ENCODE results near the gene TBC1D9.

The TBC1D9 gene

DNA sequence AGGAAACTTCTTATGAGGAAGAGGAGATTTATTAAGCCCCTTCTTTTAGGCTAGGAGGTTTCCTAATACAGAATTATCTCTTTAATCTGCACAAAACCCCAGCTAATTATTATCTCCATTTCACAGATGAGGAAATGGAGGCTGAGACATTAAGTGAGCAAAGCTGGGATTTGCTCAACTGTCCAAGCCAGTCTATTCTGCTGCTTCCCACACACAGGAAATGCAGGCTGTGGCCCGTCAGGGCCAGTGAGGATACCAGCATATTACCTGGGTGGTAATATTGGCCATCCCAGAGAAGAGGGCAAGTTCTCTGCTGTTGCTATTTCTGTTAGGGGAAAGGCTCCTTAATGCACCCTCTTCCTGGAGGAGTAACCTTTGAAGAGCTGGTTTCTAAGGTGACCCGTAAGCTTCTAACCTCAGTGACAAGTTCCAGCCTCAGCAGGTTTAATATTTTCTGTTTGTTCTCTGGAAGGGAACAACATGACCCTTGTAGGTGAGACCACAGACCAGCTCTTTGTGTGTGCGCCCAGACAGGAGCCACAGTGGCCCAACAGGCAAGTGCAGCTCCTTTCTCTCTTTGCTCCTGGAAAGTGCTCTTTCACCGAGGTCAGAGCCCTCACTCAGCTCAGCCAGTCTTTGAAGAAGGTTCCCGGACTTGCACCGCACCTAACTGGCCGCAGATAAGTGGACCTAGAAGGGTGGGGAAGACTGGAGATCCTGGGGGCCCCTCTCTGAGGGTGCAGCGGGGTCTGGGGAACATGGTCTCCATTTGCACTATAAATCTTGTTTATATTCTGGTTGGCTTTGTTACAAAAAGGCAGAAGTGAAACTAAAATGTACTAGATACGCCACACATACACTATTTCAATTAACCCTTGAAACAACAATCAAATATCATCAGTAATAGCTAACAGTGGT lies 35.5 kb downstream of the TBC1D9 start:
- no peak for DNase-seq (ENCODE audit: low spot score)

DNA sequence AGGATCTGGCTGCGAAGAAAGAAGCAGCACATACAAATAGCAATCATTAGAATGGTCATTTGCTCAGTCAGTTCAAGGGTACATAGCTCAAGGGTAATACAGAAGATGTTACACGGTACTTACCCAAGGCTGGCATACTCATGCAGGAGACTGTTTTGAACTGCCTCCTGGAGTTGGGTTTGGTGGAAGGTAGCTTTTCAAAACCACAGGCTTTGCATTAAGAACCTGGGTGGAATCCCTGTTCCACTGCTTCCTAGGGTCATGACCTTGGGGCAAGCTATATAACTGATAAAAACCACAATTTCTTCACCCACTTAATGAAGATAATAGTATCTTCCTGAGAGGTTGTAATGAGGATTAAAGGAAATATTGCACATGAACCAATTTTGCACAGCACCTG lies 36.5 kb downstream of the TBC1D9 start:
- DNase-seq (ENCODE audit: low spot score) = no peak

DNA sequence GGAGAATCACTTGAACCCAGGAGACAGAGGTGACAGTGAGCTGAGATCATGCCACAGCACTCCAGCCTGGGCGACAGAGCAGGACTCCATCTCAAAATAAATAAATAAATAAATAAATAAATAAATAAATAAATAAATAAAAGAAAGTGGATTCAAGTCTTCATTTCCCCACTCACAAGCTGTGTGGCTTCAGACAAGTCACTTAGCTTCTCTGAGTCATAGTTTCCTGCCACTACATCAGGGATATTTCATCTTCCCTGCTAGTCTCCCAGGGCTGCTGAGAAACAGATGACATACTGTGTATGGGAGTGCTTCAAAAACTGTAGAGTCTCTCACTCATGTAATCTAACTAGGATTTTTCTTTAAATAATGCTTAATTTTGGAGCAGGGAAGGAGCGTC lies 37.2 kb downstream of the TBC1D9 start:
- DNase-seq (ENCODE audit: low spot score) = no peak

DNA sequence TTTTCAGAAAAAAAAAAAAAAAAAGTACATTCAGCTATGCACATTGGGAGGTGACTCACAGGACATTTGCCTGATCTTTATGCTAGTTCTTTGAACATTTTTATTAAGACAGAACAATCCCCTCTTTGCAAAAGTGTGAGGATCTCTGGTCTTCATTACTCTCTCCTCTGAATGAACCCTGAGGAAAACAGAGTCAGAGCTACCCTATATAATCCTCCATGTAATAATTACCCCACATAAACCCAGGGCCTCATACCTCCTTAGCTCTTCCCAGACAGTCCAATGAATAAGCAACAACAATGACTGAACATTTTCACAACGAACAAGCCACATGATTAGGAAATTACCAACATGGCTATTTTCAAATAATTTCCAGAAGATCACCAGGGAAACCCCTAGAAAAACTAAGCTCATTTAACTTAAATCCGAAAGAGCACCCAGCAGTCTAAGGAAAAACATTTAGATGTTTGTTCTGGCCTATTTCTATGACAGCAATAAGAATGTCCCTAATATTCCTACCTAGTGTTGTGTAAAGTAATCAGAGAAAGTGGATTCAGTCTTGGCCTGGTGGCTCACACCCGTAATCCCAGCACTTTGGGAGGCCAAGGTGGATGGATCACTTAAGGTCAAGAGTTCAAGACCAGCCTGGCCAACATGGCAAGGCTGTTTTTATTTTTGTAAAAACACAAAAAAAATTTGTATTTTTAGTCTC lies 37.8 kb downstream of the TBC1D9 start:
- no peak for DNase-seq (ENCODE audit: low spot score)

DNA sequence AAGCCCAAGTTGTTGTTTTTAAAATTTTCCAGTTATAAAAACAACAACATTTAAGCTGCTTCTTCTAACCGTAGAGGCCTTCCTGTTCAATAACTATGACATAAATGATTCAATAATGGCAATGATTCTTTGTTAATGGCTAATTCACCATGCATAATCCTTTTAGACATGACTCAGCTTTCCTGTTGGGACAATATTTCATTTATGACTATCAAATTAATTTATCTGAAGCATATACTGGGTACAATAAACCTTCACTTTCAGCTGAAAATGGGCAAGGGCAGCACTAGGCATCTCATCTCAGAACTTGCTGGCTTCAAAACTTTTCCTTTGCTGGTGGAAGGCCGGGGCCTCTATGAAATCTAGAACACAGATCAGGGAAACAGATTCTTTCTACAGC lies 38.9 kb downstream of the TBC1D9 start:
- DNase-seq (ENCODE audit: low spot score) = no peak

DNA sequence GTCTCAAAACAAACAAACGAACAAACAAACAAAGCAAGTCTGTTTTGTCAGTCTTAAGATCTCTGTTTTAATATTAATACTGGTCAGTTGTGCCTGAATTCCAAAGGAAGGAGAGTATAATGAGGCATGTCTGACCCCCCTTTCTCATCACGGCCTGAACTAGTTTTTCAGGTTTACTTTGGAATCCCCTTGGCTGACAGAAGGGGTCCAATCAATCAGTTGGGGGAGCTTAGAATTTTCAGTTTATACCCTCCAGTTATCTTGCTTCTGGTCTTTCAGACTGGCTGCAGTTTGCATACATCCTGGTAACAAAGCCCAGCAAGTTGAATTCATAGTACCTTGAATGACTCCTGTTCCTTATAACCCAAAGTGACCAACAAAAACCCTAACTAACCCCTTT lies 41.1 kb downstream of the TBC1D9 start:
- no peak for DNase-seq (ENCODE audit: low spot score)

DNA sequence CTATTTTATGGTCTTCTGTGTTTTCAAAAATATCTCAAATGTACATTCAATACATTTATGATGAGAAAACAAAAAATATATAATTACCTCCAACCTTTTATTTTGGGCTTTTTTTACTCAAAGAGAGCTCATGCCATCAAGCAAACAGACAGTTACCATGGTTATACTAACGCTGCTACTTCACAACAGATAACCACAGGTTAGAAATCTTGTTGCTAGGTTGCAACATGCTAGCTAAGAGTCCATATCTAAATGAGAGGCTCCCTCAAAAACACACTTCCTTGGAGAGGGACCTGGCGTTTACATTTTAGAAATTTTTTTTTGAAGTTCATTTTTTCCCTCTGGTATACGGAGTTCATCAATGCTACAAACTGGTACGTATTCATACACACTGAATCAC lies 44.3 kb downstream of the TBC1D9 start:
- DNase-seq (ENCODE audit: low spot score) = no peak

DNA sequence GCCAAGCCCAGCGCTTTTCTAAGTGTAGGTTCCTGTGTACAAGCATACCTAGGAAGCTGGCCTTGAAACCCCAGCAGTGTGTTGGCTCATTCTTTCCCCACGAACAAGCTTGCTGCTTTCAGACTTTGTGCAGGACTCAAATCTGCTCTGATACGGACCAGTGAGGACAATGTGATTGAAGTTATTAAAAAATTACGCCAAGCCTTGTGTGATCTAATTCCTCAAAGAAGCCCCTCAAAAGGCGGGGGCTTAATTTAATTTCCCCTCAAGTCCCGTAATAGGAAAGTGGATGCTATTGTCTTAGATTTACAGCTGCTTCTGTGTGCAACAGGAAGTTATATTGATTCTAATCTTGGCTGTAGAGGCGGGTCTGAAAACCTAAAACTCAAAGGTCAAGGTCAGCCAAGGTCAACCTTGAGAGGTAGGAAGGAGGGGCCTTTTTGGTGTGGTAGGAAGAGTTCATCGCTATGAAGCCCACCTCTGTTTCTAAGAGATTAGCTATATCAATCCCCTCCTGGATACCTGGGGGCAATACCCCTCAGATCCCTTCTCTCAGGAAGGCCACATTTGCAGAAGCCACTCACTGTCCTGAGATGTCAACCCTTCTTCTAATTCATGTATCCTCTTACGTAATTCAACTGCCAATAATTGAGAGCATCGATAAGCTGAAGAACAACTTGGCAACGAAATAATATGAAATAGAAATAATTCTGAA lies 45.1 kb downstream of the TBC1D9 start:
- DNase-seq (ENCODE audit: low spot score) = no peak

DNA sequence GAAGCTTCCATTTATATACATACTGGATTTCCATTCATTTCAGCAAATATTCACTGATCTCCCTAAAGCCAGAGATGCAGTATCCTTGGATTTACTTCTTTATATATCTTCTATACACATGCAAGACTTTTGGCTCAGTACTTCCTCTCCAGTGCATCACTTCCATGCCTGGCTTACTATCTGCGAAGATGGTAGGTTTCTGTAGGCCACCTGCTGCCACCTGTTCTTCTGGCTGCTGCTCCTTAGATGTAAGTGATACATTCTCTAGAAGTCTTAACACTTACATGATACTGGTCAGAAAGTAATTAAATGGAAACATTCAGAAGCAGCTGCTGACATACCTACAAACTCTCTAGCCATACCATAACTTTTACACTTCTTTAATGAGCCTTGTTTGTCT lies 48.9 kb downstream of the TBC1D9 start:
- DNase-seq (ENCODE audit: low spot score) = no peak

DNA sequence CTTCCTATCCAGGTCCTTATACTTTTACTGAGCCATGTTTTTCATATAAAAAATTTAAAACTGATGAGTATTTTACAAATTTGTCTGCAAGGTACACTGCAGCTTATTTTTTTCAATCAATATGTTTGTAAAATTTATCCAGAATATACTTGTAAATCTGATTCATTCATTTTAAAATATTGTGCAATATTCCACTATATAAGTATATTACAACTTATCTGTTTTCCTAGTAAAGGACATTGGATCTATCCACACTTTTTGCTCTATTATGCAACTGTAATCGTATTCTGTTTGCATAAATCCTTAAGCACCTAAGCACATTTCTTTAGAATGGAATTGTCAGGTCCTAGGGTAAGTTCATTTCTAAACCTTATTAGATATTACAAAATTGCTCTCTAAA lies 49.5 kb downstream of the TBC1D9 start:
- DNase-seq (ENCODE audit: low spot score) = no peak

DNA sequence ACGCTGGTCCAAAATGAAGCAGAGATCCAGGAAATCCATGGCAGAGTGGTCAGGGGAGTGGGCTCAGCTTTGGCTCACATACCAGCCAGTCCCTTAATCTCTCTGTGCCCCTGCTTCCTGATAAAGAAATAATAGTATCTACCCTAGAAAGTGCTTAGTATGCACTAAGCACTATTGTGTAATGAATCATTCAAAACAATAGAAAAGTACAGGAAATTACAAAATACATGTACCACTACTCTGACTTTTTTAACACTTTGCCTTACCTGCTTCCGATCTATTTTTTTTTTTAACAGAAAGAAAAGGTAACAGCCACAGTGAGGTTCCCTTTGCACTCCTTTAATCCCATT lies 49.9 kb downstream of the TBC1D9 start:
- DNase-seq (ENCODE audit: low spot score) = no peak

DNA sequence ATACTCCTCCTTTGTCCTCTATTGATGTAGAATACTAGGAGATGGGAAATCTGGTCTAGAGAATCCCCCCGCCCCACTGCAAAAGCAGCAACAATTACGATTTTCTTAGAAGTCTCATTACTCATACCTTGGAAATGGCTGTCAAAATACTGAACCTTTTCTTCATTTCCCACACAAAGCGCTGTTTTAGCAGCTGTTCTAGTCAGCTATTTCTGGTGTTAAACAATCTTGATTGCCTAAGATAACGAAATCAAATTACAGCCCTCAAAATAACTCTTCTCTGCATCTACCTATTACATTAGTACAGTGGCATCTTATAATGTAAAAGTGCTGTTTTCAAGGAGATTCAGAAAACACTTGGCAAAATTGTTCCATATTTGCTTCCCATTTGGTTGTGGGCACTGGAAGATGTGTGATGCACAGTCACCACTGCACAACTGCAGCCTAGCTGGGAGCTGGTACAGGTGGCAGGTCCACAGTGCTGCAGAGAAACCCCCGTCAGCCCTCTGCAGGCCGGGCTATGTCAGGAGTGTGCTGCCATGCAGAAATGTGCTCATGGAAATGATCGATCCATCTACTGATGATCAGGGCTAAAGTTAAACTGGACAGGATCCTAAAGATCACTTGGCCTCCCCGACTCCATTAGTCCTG lies 50.4 kb downstream of the TBC1D9 start:
- DNase-seq (ENCODE audit: low spot score) = no peak

DNA sequence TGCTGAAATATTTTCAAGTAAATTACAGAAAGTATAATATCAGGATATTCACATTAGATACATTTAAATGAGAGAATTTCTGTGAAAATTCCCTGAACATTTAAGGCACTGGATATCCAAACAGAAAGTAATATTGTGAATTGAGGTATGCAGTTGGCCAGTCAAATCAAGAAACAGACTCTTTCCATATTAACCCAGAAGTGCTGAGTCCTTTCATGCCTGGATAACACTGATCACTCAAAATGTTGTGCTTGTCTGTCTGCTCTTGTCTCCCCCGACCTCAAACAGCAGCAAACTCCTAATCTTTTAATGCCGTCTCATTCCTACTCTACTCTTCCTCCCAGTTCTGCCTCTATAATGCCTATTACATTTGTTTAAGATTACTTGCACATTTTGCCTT lies 51.2 kb downstream of the TBC1D9 start:
- DNase-seq (ENCODE audit: low spot score) = no peak

DNA sequence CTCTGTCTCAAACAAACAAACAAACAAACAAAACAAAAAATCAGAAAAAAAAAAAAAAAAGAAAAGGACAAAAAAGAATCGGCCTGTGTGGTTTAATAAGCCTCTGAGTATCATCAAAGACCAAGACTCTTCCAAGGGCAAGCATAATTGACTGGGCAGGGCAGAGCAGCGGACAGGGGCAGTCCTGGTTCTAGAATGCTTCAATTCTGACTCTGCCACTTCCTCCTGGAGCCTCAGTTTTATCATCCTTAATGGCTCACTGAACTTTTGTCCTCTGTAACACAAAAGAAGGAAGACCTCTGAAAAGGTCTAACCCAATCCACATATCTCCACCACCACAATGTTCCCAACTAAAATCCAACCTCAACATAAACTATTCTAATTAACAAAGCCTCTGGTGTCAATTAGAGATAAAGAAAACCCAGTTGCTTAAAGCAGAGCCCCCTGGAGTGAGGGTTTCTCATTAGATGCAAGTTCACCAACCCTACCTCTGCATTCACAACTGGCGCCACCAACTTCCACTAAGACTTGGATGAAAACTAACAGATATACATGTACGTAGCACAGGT lies 51.7 kb downstream of the TBC1D9 start:
- DNase-seq (ENCODE audit: low spot score) = no peak

DNA sequence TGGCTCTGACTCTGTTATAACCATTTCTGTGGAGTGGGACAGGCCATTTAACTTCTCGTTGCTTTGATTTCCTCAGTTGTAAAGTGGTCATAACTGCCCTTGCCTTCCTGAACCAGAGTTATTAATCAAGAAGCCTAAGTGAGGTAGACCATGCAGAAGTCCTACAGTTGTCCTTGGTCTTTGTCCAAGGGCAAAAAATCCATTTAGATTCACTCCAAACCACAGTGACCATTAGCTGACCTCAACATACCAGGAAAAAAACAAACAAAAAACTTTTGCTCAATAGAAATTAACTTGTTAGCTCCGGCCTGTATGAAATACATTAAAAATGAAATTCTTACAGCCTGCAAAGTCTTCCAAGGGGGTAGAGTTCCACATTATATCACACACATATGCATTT lies 52.7 kb downstream of the TBC1D9 start:
- no peak for DNase-seq (ENCODE audit: low spot score)

DNA sequence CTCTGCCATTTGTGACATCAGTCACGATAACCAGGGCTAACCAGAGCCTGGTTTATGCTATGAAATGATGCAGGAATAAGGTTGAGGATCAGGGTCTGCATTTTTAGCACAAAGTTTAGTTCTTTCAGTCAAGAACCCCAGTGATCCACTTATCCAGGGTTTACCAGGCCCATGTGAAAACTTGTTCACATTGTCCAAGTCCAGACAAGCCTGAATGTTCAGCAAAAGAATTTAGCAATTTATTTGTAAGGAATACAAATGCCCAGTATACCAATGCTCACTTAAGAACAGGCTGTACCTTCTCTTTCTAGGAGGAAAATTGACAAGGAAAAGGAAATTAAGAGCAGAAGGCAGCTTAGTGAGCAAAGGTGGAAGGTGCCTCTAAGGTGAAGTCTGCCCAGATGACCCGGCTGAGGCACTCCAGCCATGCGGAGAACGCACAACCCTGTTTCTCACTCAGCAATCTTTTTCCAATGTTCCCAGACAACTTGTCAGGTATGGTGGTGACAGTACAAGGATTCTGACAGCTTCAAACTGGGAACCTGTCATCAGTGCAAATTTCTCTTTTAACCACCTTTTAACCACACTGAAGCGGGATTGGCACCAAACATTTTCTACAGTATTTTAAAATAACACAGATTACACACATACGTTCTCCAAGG lies 54.0 kb downstream of the TBC1D9 start:
- DNase-seq (ENCODE audit: low spot score) = no peak

DNA sequence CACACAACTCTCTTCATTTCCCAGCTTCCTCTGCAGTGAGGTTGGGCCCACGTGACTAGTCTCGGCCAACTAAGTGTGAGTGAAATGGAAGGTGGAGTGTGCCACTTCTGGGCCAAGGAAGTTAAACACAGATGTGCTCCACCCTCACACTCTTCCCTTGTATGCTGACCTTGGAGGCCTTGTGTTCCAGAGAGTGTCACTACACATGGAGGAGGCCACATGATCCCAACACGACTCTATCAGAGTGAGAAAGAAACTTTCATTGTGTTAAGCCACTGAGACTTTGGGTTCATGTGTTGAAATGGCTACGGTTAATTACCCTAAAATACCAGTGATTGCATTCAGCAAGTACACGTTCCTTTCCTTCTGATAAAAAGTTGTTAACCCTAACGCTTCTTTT lies 55.1 kb downstream of the TBC1D9 start:
- no peak for DNase-seq (ENCODE audit: low spot score)

DNA sequence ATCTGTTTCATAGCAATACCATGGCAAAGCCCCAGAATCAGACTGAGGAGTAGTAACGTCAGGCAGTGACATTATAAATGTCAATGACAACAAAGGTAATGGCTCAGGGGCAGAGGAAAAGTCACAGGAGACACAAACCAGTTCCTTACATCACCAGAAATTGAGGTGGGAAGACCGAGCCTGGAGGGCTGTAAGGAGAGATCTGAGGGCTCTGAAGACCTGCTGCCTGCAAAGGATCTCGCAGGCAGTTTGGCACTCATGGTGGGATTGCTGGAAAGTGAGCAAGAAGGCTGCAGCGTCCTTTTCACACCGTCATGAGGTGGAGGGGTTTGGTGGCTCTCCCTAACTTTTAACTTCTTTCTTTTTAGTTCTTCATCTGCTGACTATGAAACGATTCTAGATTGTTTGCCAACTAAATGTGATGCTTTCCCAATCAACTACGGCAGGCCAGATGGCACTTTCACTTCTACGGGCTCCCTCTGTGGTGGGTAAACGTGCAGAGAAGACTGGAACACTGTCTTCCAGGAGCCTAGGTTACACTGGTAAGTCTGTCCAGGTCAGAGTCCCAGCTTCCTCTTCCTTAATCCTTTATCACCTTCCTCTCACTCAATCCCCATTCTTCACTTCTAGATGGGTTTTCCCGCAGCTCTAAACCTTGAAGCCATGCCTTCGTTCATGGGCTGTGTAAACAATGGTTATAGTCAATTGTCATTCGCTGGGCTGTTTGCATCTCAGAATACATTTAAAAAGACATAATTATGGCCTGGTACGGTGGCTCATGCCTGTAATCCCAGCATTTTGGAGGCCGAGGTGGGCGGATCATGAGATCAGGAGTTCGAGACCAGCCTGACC lies 58.2 kb downstream of the TBC1D9 start:
- no peak for DNase-seq (ENCODE audit: low spot score)

DNA sequence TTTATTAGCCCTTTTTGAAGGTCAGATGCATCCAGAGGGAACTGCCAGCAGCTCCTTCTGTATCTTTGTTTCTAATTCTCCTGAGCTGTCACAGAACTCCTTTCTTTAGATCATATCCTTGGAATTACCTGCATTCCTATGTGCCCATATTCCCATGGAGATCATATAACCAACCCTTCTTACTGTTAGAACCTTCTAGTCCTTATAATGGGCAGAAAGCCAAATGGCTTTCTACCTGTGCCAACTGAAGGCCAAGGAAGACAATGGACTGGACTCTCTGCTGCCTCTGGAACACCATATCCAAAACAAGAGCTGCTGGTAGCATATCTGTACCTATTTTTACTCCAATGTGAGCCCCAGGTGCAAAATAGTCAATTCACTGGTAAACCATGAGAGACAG lies 60.7 kb downstream of the TBC1D9 start:
- DNase-seq (ENCODE audit: low spot score) = no peak

DNA sequence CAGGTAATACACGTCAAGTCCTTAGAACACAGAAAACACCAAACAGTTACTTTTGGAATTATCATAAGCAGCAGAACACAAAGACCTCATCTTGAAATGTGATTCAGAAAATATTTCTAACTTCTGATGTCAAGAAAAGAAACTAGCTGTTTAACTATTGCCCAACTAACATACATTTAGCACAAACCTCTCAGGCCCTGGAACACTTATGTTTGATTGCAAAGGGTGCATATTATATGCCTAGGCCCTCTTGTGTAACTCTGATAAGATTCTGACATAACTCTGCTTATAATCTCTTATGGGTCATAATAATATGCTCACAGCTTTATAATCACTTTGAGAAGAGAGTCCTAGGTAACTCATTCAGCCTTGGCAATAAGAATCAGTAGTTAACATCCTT lies 62.6 kb downstream of the TBC1D9 start:
- no peak for DNase-seq (ENCODE audit: low spot score)

DNA sequence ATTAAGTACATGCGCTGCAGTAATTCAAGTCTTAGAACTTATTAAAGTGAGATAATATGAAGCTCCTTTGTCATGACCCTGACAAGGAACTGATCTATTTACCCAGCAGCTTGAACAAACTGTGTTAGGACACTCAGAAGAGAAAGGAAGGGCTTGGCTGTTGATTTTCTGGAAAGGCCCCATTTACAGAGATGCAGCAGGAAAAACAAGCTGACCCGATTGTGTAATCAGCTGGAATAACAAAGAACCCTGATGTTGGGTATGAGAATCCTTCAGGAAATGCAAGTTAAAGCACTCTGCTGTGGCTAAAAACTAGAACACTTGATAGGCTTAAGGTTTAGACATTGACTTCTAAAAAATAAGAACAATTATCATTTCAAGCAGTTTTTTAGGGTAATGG lies 64.8 kb downstream of the TBC1D9 start:
- DNase-seq (ENCODE audit: low spot score) = no peak
